Spleen (tissue), 7 donors: Measurements from ENCODE around the gene BNC2.

Experiments used
- POLR2A ChIP-seq, 3 donors: fragments of 450-650 bp; IDR thresholded peaks; one replicate each; pipeline ENCODE4 v1.5.1; 2017; ENCODE audit warnings: antibody characterized with exemption in 3 of 3, mild to moderate bottlenecking in 1 of 3
- POLR2AphosphoS5 ChIP-seq, 3 donors: sonication (generic); formaldehyde crosslinking; IDR thresholded peaks; one replicate each; pipeline ENCODE4 v1.5.1; 2017; ENCODE audit warnings: antibody characterized with exemption in 3 of 3
- TF ChIP-seq, protein P1 (sequence below), 11 experiments: fragments of 200-600 bp in 7 of 11; fragments of 450-650 bp in 4 of 11; sonication (generic) in 4 of 11; IDR thresholded peaks in 8 of 11; conservative IDR thresholded peaks in 3 of 11; 1 replicate in 7 of 11; 2 replicates in 4 of 11; pipeline versions ENCODE4 v1.4.0 to v1.8.0; 2016 to 2021; ENCODE audit warnings: antibody characterized with exemption in 11 of 11, inconsistent platforms in 4 of 11, mild to moderate bottlenecking in 1 of 11
- donor health status: DM: no; HTN: no; CAD: no; lungs with moderate emphysema.
- donor health status: DM: no; HTN: no; CAD: no.
- donor health status: DM: no; HTN: no; CAD: no.

DNA sequence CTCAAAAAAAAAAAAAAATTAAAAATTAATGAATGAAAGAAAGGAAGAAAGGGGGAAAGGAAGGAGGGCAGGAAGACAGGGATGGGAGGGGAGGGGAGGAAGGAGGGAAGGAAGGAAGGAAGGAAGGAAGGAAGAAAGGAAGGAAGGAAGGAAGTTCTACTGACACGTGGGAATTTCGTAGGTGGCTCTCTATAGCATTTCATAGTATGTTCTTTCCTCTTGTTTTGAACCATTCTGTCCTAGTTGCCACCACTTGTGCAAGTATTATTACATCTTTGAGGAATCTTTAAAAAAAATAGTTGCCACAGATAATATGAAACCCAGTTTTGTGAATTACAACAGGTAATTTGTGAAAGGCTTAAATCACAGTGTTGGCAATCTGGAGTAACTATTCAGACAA, 253.8 kb downstream of the BNC2 start:
- no peak for TF ChIP-seq POLR2A (IDR thresholded peaks at IDR 0.05)
- TF ChIP-seq, protein P1, sequence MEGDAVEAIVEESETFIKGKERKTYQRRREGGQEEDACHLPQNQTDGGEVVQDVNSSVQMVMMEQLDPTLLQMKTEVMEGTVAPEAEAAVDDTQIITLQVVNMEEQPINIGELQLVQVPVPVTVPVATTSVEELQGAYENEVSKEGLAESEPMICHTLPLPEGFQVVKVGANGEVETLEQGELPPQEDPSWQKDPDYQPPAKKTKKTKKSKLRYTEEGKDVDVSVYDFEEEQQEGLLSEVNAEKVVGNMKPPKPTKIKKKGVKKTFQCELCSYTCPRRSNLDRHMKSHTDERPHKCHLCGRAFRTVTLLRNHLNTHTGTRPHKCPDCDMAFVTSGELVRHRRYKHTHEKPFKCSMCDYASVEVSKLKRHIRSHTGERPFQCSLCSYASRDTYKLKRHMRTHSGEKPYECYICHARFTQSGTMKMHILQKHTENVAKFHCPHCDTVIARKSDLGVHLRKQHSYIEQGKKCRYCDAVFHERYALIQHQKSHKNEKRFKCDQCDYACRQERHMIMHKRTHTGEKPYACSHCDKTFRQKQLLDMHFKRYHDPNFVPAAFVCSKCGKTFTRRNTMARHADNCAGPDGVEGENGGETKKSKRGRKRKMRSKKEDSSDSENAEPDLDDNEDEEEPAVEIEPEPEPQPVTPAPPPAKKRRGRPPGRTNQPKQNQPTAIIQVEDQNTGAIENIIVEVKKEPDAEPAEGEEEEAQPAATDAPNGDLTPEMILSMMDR (IDR thresholded peaks at IDR 0.05 in 8 of 11, conservative IDR thresholded peaks at IDR 0.05 in 3 of 11): no peak
- TF ChIP-seq POLR2AphosphoS5 (IDR thresholded peaks at IDR 0.05): no peak
